SK-N-SH (cell line): ENCODE results near the gene SLC22A23. TPM values are rescaled to one million over a fixed set of nuclear protein-coding genes. Genes with fewer than 3 reads are reported as not detected.

ENCODE experiments used
- CTCF ChIA-PET: fragments of 300-600, 350-600 bp; formaldehyde crosslinking; extraction: SDS; loops from one replicate; lab custom pipeline; 2021; lab: Yijun Ruan, JAX
- POLR2A ChIA-PET: fragments of 350-600 bp; sonication (Branson Sonifier 250); formaldehyde crosslinking; extraction: SDS; loops from one replicate; lab custom pipeline; 2020; ENCODE audit warnings: antibody characterized with exemption, inconsistent platforms; lab: Yijun Ruan, JAX
- DNase-seq: peaks from one replicate; pipeline ENCODE4 v3.0.0; 2012
- H2AFZ ChIP-seq: fragments of 200-600 bp; sonication (generic); 2 replicates; pipeline ENCODE4 v1.8.1; 2016; ENCODE audit warnings: antibody characterized with exemption, mild to moderate bottlenecking, low read depth
- H3F3A ChIP-seq: fragments of 200-600 bp; sonication (generic); replicated peaks from 2 replicates; pipeline ENCODE3; 2016; ENCODE audit warnings: antibody characterized with exemption, mild to moderate bottlenecking; ENCODE audit not compliant: insufficient read depth
- H3K27ac ChIP-seq, 2 experiments: fragments of 200-500 bp in 1 of 2; fragments of 200-600 bp in 1 of 2; sonication (Bioruptor generic) in 1 of 2; sonication (generic), shearing (Covaris generic) in 1 of 2; 2 replicates each; pipeline versions ENCODE4 v1.5.1 to v1.6.1; 2014 to 2016; ENCODE audit warnings: low read depth in 2 of 2, inconsistent platforms in 1 of 2, low read length in 1 of 2, mild to moderate bottlenecking in 1 of 2, mixed read lengths in 1 of 2
- H3K27me3 ChIP-seq: fragments of 200-600 bp; sonication (generic), shearing (Covaris generic); 2 replicates; pipeline ENCODE4 v1.6.1; 2016; ENCODE audit warnings: mixed run types; ENCODE audit not compliant: insufficient read depth
- H3K36me3 ChIP-seq, 2 experiments: fragments of 200-500 bp in 1 of 2; fragments of 200-600 bp in 1 of 2; sonication (Bioruptor generic) in 1 of 2; sonication (generic) in 1 of 2; replicated peaks in 1 of 2; 2 replicates each; pipeline versions ENCODE3 to v1.5.1; 2014 to 2016; ENCODE audit warnings: low read length in 1 of 2, mild to moderate bottlenecking in 1 of 2; ENCODE audit not compliant: insufficient read depth in 2 of 2, control insufficient read depth in 1 of 2
- H3K4me1 ChIP-seq, 2 experiments: fragments of 200-500 bp in 1 of 2; fragments of 200-600 bp in 1 of 2; sonication (Bioruptor generic) in 1 of 2; sonication (generic), shearing (Covaris generic) in 1 of 2; 2 replicates each; pipeline versions ENCODE4 v1.5.1 to v1.6.1; 2014 to 2016; ENCODE audit warnings: low read depth in 1 of 2, low read length in 1 of 2, mixed run types in 1 of 2; ENCODE audit not compliant: insufficient read depth in 2 of 2, control insufficient read depth in 1 of 2
- H3K4me2 ChIP-seq: fragments of 200-600 bp; sonication (generic), shearing (Covaris generic); 2 replicates; pipeline ENCODE4 v1.6.1; 2017; ENCODE audit warnings: mixed run types
- H3K4me3 ChIP-seq, 2 experiments: fragments of 200-500 bp in 1 of 2; fragments of 200-600 bp in 1 of 2; sonication (Bioruptor generic) in 1 of 2; sonication (generic), shearing (Covaris generic) in 1 of 2; 2 replicates each; pipeline versions ENCODE4 v1.5.1 to v1.8.1; 2014 to 2016; ENCODE audit warnings: low read depth in 2 of 2, inconsistent platforms in 1 of 2, low read length in 1 of 2, mild to moderate bottlenecking in 1 of 2, mixed read lengths in 1 of 2, moderate library complexity in 1 of 2
- H3K79me2 ChIP-seq: fragments of 200-600 bp; sonication (generic); 2 replicates; pipeline ENCODE4 v1.8.1; 2017; ENCODE audit warnings: mild to moderate bottlenecking; ENCODE audit not compliant: insufficient read depth
- H3K9ac ChIP-seq: fragments of 200-600 bp; sonication (generic); 2 replicates; pipeline ENCODE4 v1.6.1; 2017; ENCODE audit warnings: mixed run types
- H3K9me2 ChIP-seq: fragments of 200-600 bp; sonication (generic); 2 replicates; pipeline ENCODE4 v1.6.1; 2017; ENCODE audit warnings: mixed run types
- H3K9me3 ChIP-seq: fragments of 200-600 bp; sonication (generic); 2 replicates; pipeline ENCODE4 v1.6.1; 2017; ENCODE audit warnings: mixed run types, mild to moderate bottlenecking, moderate library complexity
- H4K20me1 ChIP-seq: fragments of 200-600 bp; sonication (generic); 2 replicates; pipeline ENCODE4 v1.6.1; 2017; ENCODE audit warnings: mild to moderate bottlenecking, mixed run types; ENCODE audit not compliant: insufficient read depth
- CHD2 ChIP-seq: fragments of 150-350 bp; IDR thresholded peaks from 2 replicates; pipeline ENCODE4 v1.6.1; 2018; ENCODE audit warnings: low read length; ENCODE audit not compliant: partially characterized antibody
- EP300 ChIP-seq, 2 experiments: IDR thresholded peaks; 2 replicates each; pipeline versions ENCODE4 v1.4.0 to v1.6.1; 2012; ENCODE audit warnings: borderline replicate concordance in 1 of 2, low read depth in 1 of 2, low read length in 1 of 2
- FOSL2 ChIP-seq: IDR thresholded peaks from 2 replicates; pipeline ENCODE4 v1.4.0; 2012; ENCODE audit warnings: low read depth, mild to moderate bottlenecking, moderate library complexity, borderline replicate concordance
- FOXJ3 ChIP-seq: sonication (generic); formaldehyde crosslinking; IDR thresholded peaks from 2 replicates; pipeline ENCODE4 v1.5.1; 2020; ENCODE audit warnings: mild to moderate bottlenecking, missing genetic modification reagents
- FOXM1 ChIP-seq: IDR thresholded peaks from 2 replicates; pipeline ENCODE4 v1.4.0; 2012; ENCODE audit warnings: low read depth, mild to moderate bottlenecking
- GABPA ChIP-seq: IDR thresholded peaks from 2 replicates; pipeline ENCODE4 v1.4.0; 2012; ENCODE audit warnings: low read depth, mild to moderate bottlenecking
- JUND ChIP-seq: IDR thresholded peaks from 2 replicates; pipeline ENCODE4 v1.4.0; 2012
- MEF2A ChIP-seq: IDR thresholded peaks from 2 replicates; pipeline ENCODE4 v1.4.0; 2012; ENCODE audit warnings: low read depth, borderline replicate concordance
- MXI1 ChIP-seq: IDR thresholded peaks from 2 replicates; pipeline ENCODE4 v1.6.1; 2012; ENCODE audit warnings: mild to moderate bottlenecking, low read depth, low read length, improper control_type of control experiment
- NFIC ChIP-seq: IDR thresholded peaks from 2 replicates; pipeline ENCODE4 v1.4.0; 2012; ENCODE audit warnings: borderline replicate concordance
- POLR2AphosphoS5 ChIP-seq: IDR thresholded peaks from 2 replicates; pipeline ENCODE4 v1.6.1; 2012; ENCODE audit warnings: low read depth, low read length
- RCOR1 ChIP-seq: fragments of 150-350 bp; IDR thresholded peaks from 2 replicates; pipeline ENCODE4 v1.6.1; 2017; ENCODE audit warnings: antibody characterized with exemption, low read length
- REST ChIP-seq: IDR thresholded peaks from 2 replicates; pipeline ENCODE4 v1.6.1; 2012; ENCODE audit warnings: mild to moderate bottlenecking, low read depth, low read length, moderate library complexity
- RFX5 ChIP-seq: IDR thresholded peaks from 2 replicates; pipeline ENCODE4 v1.6.1; 2012; ENCODE audit warnings: mild to moderate bottlenecking, improper control_type of control experiment, low read length
- SIN3A ChIP-seq: IDR thresholded peaks from 2 replicates; pipeline ENCODE4 v1.6.1; 2012; ENCODE audit warnings: low read depth, mild to moderate bottlenecking, low read length, moderate library complexity, borderline replicate concordance
- TAF1 ChIP-seq: IDR thresholded peaks from 2 replicates; pipeline ENCODE4 v1.6.1; 2012; ENCODE audit warnings: low read depth, mild to moderate bottlenecking, low read length, moderate library complexity, borderline replicate concordance
- USF2 ChIP-seq: fragments of 150-350 bp; IDR thresholded peaks from 2 replicates; pipeline ENCODE4 v1.6.1; 2017; ENCODE audit warnings: antibody characterized with exemption, low read length, low read depth, borderline replicate concordance
- WGBS: methylation state at CpG from one replicate; pipeline ENCODE4 v1.1.6; 2017; ENCODE audit warnings: low lambda C conversion rate; 5-methylcytosine and 5-hydroxymethylcytosine counted together
- polyA plus RNA-seq, 3 experiments: library from polyadenylated mRNA; depleted of rRNA; stranded (reverse); fragments of >200 nt; gene quantifications; 2 replicates each; pipeline ENCODE4 v1.2.3, GENCODE V29; 2012
- TF ChIP-seq, protein P1 (sequence below): IDR thresholded peaks from 2 replicates; pipeline ENCODE4 v1.4.0; 2012; ENCODE audit warnings: low read depth, borderline replicate concordance
- TF ChIP-seq, protein P2 (sequence below): fragments of 150-350 bp; IDR thresholded peaks from 2 replicates; pipeline ENCODE4 v1.6.1; 2016; ENCODE audit warnings: mild to moderate bottlenecking, low read depth, low read length

Gene SLC22A23
- polyA plus RNA-seq, 1 of the 3 experiments (the other 2 are of a cell fraction) = not detected

- Histone ChIP-seq H3K36me3 (no peaks in the 10 kb centered on the region), H3K9ac (no peak overlapping the region), H3K27me3 (peaks cover 19% of the 10 kb centered on the region; the same call in 1 of the 2 replicates), H3K4me2 (no peak overlapping the region), H4K20me1 (no peaks in the 10 kb centered on the region)
- DNase-seq = no peak
- POLR2A ChIA-PET = no interaction called here
- TF ChIP-seq NFIC (no peak), POLR2AphosphoS5 (no peak), SIN3A (no peak), CHD2 (no peak), MXI1 (no peak), TAF1 (no peak), USF2 (no peak), FOXJ3 (CRISPR knock-in tag) (no peak), FOXM1 (no peak), FOSL2 (no peak), GABPA (no peak), JUND (no peak)
- TF ChIP-seq, protein P1, sequence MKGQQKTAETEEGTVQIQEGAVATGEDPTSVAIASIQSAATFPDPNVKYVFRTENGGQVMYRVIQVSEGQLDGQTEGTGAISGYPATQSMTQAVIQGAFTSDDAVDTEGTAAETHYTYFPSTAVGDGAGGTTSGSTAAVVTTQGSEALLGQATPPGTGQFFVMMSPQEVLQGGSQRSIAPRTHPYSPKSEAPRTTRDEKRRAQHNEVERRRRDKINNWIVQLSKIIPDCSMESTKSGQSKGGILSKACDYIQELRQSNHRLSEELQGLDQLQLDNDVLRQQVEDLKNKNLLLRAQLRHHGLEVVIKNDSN = no peak
- TF ChIP-seq, all 33 proteins: peak for 0
- CTCF ChIA-PET = interaction anchor here (0.9 to 1.8 kb wide), 4 partner anchors 9 to 392 kb away, joined by 3 to 5 read pairs (median 4); no protein-coding TSS in a partner anchor
- Histone ChIP-seq H3K4me1 (peaks cover 6 to 13% of the 10 kb centered on the region in 2 experiments; a peak in 2 of 4 replicates), H3F3A (no peaks in the 10 kb centered on the region), H3K27ac (no peak overlapping the region), H3K9me3 (no peaks in the 10 kb centered on the region), H3K4me3 (no peak overlapping the region), H2AFZ (no peak overlapping the region), H3K79me2 (no peaks in the 10 kb centered on the region), H3K9me2 (no peaks in the 10 kb centered on the region)
- WGBS = 86% methylated on average over 5 of the region's 5 CpGs
These were observed 117.0 kb downstream of the SLC22A23 start for GRCh38 chr6:3339811-3340210.

DNA sequence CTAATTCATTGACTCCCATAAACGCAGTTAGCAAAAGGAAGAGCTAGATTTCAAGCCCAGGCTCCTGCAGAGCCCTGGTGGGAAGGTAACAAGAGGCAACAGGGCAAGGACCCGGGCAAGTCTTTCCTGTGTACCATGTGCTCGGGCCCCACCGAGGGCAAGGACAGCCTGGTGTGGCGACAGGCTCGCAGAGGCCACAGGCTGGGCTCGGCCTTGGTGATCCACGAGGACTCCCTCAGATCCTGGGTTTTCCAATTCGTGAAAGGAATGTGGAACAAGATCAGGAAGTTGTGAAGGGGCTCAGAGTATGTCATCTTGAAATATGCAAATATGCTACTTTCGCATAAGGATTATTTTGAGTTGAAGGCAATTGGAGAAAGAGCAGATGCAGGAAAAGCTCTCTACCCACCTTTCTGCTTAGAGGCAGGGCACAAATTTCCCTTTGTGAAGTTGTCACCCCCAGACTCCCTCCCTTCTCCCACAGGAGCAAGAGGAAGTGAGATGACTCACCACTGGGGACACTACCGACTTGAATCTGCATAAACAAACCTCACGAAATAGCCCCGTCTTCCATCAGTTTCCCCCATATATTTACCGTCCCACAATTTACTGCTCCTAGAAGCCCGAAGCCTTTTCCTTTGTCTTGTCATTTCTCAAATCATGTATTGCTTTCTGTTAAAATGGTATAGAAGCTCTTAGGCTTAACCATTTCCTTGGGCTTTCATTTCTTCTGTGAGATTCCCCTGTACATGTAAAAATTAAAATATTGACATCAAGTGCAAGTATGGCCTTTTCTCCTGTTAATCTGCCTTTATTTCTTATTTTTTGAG, 119.1 kb downstream of the SLC22A23 start:
- DNase-seq = no peak
- TF ChIP-seq CHD2 = no peak
- TF ChIP-seq EP300 (IDR thresholded peaks at IDR 0.05; ENCODE audit: borderline replicate concordance in 1 of 2, low read depth in 1 of 2, low read length in 1 of 2) = no peak
- no peak for TF ChIP-seq NFIC
- no peak for TF ChIP-seq RFX5
- TF ChIP-seq REST = no peak
- TF ChIP-seq MEF2A = no peak
- TF ChIP-seq RCOR1 = no peak
- TF ChIP-seq, protein P2, sequence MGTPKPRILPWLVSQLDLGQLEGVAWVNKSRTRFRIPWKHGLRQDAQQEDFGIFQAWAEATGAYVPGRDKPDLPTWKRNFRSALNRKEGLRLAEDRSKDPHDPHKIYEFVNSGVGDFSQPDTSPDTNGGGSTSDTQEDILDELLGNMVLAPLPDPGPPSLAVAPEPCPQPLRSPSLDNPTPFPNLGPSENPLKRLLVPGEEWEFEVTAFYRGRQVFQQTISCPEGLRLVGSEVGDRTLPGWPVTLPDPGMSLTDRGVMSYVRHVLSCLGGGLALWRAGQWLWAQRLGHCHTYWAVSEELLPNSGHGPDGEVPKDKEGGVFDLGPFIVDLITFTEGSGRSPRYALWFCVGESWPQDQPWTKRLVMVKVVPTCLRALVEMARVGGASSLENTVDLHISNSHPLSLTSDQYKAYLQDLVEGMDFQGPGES = no peak

More for the DNA sequence above, 119.1 kb downstream of the SLC22A23 start:
- no peaks in the 10 kb centered on the region for H3F3A ChIP-seq
- H3K4me1 ChIP-seq = peaks cover 9 to 13% of the 10 kb centered on the region in 2 experiments; a peak in 2 of 4 replicates
- no peaks in the 10 kb centered on the region for H3K36me3 ChIP-seq
- no peak overlapping the region for H2AFZ ChIP-seq
- peak overlapping the region; percentile 28; the same call in 1 of the 2 replicates for H3K4me2 ChIP-seq
- no peaks in the 10 kb centered on the region for H4K20me1 ChIP-seq
- H3K27ac ChIP-seq = no peak overlapping the region
- no peak overlapping the region for H3K4me3 ChIP-seq
- no peaks in the 10 kb centered on the region for H3K9me2 ChIP-seq
- ChIA-PET CTCF (no interaction called here), POLR2A (no interaction called here)
- peaks cover 29% of the 10 kb centered on the region; the same call in 1 of the 2 replicates for H3K27me3 ChIP-seq
- H3K9ac ChIP-seq = no peak overlapping the region
- no peaks in the 10 kb centered on the region for H3K9me3 ChIP-seq
- WGBS = 65% methylated on average over 15 of the region's 15 CpGs
- H3K79me2 ChIP-seq = no peaks in the 10 kb centered on the region
